Adipocyte (in vitro differentiated cells): ENCODE data around the gene UBE2K.
"Not testable (repeated sequence)": the region's sequence is repeated elsewhere in the genome, so short reads cannot be mapped to it uniquely, and the experiment has no call there.

Experiments
- DNase-seq: peaks from one replicate; pipeline ENCODE4 v3.0.0-alpha.2; 2015; ENCODE audit warnings: low read depth
- H3K27me3 ChIP-seq: replicated peaks from 2 replicates; pipeline ENCODE4 v1.7.0; 2013; ENCODE audit warnings: mild to moderate bottlenecking, low read length, moderate library complexity; ENCODE audit not compliant: control insufficient read depth, insufficient read depth
- H3K36me3 ChIP-seq: 2 replicates; pipeline ENCODE4 v1.7.0; 2013; ENCODE audit warnings: low read length, mild to moderate bottlenecking, moderate library complexity; ENCODE audit not compliant: control insufficient read depth, insufficient read depth, severe bottlenecking
- H3K4me1 ChIP-seq: 2 replicates; pipeline ENCODE4 v1.7.0; 2013; ENCODE audit warnings: mild to moderate bottlenecking, low read length, moderate library complexity; ENCODE audit not compliant: control insufficient read depth, insufficient read depth
- H3K4me3 ChIP-seq: 2 replicates; pipeline ENCODE4 v1.7.0; 2013; ENCODE audit warnings: mild to moderate bottlenecking, low read length, moderate library complexity
- H3K9ac ChIP-seq: 2 replicates; pipeline ENCODE4 v1.7.0; 2013; ENCODE audit warnings: mild to moderate bottlenecking, low read length, moderate library complexity
- H3K9me3 ChIP-seq: 2 replicates; pipeline ENCODE4 v1.7.0; 2013; ENCODE audit warnings: mild to moderate bottlenecking, low read length, moderate library complexity; ENCODE audit not compliant: control insufficient read depth

UBE2K gene

DNA sequence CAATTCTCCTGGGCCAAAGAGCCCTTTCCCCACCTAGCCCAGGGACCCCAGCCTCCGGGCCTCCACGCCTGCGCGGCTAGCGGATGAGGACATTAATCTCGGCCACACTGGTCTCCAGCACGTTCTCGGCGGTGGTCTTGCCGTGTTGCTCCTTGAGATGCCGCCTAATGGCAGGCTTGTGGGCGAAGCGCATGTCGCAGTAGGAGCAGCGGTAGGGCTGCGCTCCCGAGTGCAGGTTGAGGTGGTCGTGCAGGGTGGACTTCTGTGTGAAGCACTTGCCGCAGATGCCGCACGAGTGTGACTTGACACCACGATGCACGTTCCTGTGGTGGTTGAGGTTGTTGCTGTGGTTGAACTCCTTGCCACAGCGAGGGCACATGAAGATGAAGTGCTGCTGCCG lies 72.1 kb downstream of the UBE2K start:
- Histone ChIP-seq H3K9ac (no peak overlapping the region), H3K4me3 (no peak overlapping the region), H3K9me3 (no peaks in the 10 kb centered on the region), H3K4me1 (peaks cover 11% of the 10 kb centered on the region), H3K27me3 (no peaks in the 10 kb centered on the region), H3K36me3 (peaks cover 46% of the 10 kb centered on the region)
- DNase-seq = no peak

DNA sequence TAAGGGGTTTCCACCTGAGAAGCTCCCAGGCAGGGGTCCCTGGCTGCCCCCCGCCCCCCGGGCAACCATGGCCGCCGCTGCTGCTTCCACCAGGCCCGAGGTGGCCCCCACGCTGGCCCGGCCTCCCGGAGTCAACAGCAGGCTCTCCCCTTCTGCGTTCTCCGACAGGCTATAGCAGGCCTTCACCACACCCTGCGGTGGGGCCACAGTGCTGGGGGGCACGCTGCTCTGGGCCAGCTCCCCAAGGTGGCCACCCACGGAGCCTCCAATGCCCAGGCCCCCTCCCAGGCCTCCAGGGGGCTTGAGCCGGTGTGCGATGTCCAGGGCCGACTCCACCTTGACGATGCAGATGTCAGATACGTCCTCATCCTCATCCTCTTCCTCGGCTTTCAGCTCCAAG lies 72.5 kb downstream of the UBE2K start:
- Histone ChIP-seq H3K4me3 (no peak overlapping the region), H3K4me1 (peaks cover 11% of the 10 kb centered on the region), H3K9me3 (no peaks in the 10 kb centered on the region), H3K9ac (no peak overlapping the region), H3K27me3 (no peaks in the 10 kb centered on the region), H3K36me3 (peaks cover 46% of the 10 kb centered on the region)
- DNase-seq = no peak

DNA sequence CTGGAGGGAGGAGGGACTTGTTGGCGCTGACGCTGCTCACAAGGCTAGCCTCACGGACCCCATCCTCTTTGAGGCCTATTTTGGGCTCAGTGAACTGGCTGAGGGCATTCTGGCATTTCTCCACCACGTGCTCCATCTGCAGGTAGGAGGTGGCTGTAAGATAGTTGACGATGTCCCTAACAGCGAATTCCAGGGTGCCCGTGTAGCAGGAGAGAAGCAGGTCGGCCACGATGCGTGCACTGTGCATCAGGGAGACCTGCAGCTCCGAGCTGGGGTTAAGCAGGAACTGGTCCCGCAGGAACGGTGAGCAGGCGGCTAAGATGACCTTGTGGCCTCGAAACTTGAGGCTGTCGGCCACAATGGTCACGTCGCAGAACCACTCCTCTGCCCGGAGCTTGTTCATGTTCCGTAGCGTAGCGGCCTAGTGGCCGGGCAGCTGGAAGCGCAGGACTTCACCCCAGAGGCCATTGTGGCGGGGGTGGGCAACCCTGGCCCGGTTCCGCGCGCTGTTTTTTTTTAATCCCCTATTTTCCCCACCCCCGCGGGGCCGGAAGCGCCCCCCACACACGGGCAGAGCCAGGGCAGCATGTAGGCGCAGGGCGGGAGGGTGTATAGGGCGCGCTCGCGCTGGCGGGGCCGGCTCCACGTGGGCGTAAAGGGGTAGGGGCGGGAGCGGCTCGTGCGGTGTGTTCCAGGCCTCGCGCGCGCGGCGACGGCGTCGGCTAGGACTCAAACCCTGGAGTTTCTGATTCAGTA lies 73.2 kb downstream of the UBE2K start:
- Histone ChIP-seq H3K36me3 (peaks cover 46% of the 10 kb centered on the region), H3K27me3 (no peaks in the 10 kb centered on the region), H3K4me1 (peaks cover 11% of the 10 kb centered on the region), H3K4me3 (no peak overlapping the region), H3K9me3 (no peaks in the 10 kb centered on the region), H3K9ac (no peak overlapping the region)
- no peak for DNase-seq

DNA sequence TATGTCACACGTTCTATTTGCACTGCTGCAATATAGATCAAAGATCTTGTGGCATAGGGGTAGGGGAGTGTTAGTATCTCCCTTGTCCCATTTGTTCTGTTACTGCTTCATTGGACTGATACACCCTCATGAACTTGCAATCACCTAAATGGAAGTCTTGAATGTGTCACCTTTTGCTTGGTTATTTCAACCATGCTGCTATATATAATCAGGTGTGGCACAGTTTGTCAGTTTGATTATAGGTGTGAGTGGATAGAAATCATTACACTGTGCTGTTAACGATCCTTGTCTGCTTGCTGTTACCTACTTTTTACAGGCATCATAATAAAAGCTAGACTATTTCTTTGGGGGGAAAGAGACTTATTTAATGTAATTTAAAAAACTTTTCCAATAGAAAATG lies 84.1 kb downstream of the UBE2K start:
- H3K4me1 ChIP-seq, DNase-seq, H3K9me3 ChIP-seq, H3K9ac ChIP-seq, H3K4me3 ChIP-seq, H3K27me3 ChIP-seq: not testable (repeated sequence)
- H3K36me3 ChIP-seq = peaks cover 57% of the 10 kb centered on the region

DNA sequence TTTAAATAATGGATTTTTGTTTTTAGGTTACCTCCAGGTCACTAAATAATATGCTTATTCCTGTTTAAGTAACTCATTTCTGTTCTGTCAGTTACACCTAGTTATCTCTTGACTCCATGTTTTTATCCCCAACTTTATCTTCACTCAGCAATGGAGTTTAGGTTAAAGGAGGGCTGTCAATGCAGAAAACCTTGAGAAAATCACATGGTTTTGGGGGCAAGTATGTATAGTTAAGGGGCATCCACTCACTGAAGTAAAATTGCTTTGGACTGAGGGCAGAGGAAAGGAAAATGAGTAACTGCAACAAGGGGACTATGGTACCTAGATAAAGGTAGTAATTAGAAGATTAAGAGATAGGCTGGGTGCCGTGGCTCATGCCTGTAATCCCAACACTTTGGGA lies 87.1 kb downstream of the UBE2K start:
- Histone ChIP-seq H3K27me3 (no peaks in the 10 kb centered on the region), H3K9ac (no peak overlapping the region), H3K9me3 (no peaks in the 10 kb centered on the region), H3K4me3 (no peak overlapping the region), H3K4me1 (no peaks in the 10 kb centered on the region), H3K36me3 (peaks cover 29% of the 10 kb centered on the region)
- no peak for DNase-seq

DNA sequence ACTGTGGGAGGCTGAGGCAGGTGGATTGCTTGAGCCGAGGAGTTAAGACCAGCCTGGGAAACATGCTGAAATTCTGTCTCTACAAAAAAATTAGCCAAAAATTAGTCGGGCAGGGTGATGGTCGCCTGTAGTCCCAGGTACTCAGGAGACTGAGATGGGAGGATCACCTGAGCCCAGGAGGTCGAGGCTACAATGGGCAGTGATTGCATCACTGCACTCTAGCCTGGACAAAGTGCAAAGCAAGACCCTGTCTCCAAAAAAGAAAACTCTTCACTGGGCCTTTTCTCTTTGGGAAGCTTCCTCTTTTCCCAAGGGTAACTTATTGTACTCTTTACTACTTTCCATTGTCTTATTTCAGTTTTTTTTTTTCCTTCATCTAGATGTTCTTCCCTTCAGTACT lies 88.9 kb downstream of the UBE2K start:
- Histone ChIP-seq H3K36me3 (peaks cover 13% of the 10 kb centered on the region), H3K9ac (no peak overlapping the region), H3K27me3 (no peaks in the 10 kb centered on the region), H3K4me3 (no peak overlapping the region), H3K9me3 (no peaks in the 10 kb centered on the region), H3K4me1 (no peaks in the 10 kb centered on the region)
- no peak for DNase-seq

DNA sequence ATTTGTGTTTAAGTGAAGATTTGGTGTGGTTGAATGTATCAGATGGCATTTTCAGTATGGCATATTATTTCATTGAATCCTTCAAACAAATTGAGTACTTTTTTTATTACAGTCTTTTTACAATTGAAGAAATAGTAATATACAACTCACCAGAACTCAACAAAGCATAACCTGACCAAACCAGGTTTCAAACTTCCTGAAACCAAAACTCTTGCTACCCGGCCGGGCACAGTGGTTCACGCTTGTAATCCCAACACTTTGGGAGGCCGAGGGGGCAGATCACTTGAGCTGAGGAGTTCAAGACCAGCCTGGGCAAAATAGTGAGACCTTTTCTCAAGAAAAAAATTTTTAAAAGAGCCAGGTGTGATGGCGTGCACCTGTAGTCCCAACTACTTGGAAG lies 94.2 kb downstream of the UBE2K start:
- Histone ChIP-seq H3K36me3 (no peaks in the 10 kb centered on the region), H3K9me3 (no peaks in the 10 kb centered on the region), H3K4me1 (no peaks in the 10 kb centered on the region), H3K4me3 (no peak overlapping the region), H3K27me3 (no peaks in the 10 kb centered on the region), H3K9ac (no peak overlapping the region)
- DNase-seq = no peak

DNA sequence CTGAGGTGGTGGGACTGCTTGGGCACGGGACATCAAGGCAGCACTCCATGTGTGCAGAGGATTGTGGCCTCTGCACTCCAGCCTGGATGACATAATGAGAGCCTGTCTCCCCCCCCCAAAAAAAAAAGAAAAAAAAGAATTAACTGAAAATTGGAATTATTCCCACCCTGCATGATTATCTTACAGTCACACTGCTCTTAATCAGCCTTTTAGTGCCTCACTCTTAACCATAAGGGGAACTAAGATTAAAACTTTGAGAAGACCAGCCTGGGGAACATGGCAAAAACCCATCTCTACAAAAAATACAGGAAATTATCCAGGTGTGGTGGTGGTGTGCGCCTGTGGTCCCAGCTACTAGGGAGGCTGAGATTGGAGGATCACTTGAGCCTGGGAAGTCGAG lies 94.6 kb downstream of the UBE2K start:
- no peak for DNase-seq
- no peaks in the 10 kb centered on the region for H3K9me3 ChIP-seq
- no peak overlapping the region for H3K4me3 ChIP-seq
- H3K27me3 ChIP-seq = no peaks in the 10 kb centered on the region
- no peaks in the 10 kb centered on the region for H3K4me1 ChIP-seq
- no peak overlapping the region for H3K9ac ChIP-seq
- H3K36me3 ChIP-seq = no peaks in the 10 kb centered on the region

DNA sequence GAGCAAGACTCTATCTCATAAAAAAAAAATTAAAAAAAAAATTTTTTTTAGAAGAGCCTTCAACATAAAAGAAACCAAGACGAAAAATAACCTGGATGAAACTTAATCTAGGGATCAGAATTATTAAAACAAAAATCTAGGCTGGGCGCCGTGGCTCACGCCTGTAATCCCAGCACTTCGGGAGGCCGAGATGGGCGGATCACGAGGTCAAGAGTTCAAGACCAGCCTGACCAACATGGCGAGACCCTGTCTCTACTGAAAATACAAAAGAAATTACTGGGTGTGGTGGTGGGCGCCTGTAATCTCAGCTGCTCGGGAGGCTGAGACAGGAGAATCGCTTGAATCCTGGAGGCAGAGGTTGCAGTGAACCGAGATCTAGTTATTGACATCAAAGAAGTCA lies 95.0 kb downstream of the UBE2K start:
- not testable (repeated sequence) for H3K4me3 ChIP-seq, DNase-seq, H3K36me3 ChIP-seq, H3K9me3 ChIP-seq, H3K9ac ChIP-seq, H3K27me3 ChIP-seq, H3K4me1 ChIP-seq

DNA sequence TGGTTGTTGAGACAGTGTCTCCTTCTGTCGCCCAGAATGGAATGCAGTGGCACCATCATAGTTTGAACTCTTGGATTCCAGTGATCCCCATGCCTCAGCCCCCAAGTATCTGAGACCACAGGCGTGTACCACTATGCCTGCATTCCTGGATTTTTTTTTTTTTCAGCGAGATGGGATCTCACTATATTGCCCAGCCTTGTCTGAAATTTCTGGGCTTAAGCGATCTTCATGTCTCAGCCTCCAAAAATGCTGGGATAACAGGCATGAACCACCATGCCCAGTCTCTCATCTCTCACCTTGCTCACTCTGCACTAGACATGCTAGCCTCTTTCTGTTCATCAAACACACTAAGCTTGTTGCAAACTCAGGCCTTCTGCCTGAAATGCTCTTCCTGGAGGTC lies 104.1 kb downstream of the UBE2K start:
- H3K36me3 ChIP-seq = no peaks in the 10 kb centered on the region
- DNase-seq = no peak
- H3K4me3 ChIP-seq = no peak overlapping the region
- H3K9ac ChIP-seq = no peak overlapping the region
- no peaks in the 10 kb centered on the region for H3K4me1 ChIP-seq
- H3K27me3 ChIP-seq = no peaks in the 10 kb centered on the region
- H3K9me3 ChIP-seq = no peaks in the 10 kb centered on the region

DNA sequence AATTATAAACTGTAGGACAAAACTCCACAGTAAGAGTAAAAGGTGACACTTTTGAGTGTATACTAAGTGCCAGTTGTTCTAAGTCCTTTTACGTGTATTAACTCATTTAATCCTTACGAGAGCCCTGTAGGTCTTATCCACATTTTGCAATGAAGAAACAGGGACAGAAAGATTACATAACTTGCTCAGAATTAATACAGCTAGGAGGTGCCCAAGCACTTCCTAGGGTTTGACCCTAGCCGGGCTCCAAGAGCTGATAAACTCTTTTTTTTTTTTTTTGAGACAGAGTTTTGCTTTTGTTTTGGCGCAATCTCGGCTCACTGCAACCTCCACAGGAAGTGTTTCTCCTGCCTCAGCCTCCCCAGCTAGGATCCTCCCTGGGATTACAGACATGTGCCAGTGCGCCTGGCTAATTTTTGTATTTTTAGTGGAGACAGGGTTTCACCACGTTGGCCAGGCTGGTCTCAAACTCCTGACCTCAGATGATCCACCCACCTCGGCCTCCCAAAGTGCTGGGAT lies 110.4 kb downstream of the UBE2K start:
- Histone ChIP-seq H3K36me3 (no peaks in the 10 kb centered on the region), H3K4me1 (no peaks in the 10 kb centered on the region), H3K9ac (no peak overlapping the region), H3K4me3 (no peak overlapping the region), H3K27me3 (no peaks in the 10 kb centered on the region), H3K9me3 (no peaks in the 10 kb centered on the region)
- no peak for DNase-seq

DNA sequence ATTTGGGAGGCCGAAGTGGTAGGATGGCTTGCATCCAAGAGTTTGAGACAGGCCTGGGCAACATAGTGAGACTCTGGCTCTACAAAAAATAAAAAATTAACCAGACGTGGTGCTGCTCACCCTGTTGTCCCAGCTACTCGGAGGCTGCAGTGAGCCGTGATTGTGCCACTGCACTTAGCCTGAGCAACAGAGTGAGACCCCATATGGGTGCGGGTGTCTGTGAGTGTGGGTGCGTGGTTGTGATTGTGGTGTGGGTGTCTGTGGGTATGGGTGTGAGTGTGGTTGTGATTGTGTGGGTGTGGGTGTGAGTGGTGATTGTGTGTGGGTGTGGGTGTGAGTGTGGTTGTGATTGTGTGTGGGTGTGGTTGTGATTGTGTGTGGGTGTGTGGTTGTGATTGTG lies 114.6 kb downstream of the UBE2K start:
- Histone ChIP-seq H3K9me3 (no peaks in the 10 kb centered on the region), H3K4me1 (no peaks in the 10 kb centered on the region), H3K9ac (no peak overlapping the region), H3K36me3 (no peaks in the 10 kb centered on the region), H3K27me3 (no peaks in the 10 kb centered on the region), H3K4me3 (no peak overlapping the region)
- no peak for DNase-seq
